GM19193 (cell line): ENCODE data around the gene LHFPL6.

Experiments used
- POLR2A ChIP-seq: IDR thresholded peaks from 4 replicates; pipeline ENCODE4 v1.6.1; 2011; ENCODE audit not compliant: insufficient read depth, insufficient read length; ENCODE audit errors: extremely low read depth

The LHFPL6 gene

GRCh38 chr13:39575641-39576238 is 27.3 kb downstream of the LHFPL6 start:
- no peak for TF ChIP-seq POLR2A

DNA sequence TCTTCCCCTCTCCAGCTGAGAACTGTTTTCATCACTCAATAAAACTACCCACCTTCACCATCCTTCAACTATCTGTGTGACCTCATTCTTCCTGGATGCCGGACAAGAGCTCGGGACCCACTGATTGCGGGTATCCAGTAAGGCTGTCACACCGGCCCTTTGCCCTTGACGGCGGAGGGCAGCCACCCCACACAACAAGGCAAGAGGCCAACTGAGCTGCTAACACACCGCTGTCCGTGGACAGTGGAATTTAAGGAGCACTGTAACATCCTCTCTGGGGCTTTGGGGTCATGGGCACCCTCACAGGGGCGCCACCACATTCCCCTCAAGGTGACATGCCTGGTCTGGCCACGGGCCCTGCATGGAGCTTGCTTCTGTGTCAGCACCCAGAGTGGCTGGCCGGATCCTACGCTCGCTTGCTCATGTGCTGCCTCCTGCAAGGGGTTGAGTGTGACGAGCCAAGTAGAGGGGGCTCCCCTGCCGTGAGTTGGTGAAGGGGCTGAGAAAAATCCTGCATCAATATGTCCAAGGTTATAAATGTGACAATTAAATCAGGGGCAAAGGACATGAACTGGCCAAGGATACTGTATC is 31.4 kb downstream of the LHFPL6 start:
- no peak for TF ChIP-seq POLR2A

GRCh38 chr13:39567569-39567968 is 35.4 kb downstream of the LHFPL6 start:
- TF ChIP-seq POLR2A, result no peak

GRCh38 chr13:39566216-39566869 is 36.6 kb downstream of the LHFPL6 start:
- no peak for TF ChIP-seq POLR2A

DNA sequence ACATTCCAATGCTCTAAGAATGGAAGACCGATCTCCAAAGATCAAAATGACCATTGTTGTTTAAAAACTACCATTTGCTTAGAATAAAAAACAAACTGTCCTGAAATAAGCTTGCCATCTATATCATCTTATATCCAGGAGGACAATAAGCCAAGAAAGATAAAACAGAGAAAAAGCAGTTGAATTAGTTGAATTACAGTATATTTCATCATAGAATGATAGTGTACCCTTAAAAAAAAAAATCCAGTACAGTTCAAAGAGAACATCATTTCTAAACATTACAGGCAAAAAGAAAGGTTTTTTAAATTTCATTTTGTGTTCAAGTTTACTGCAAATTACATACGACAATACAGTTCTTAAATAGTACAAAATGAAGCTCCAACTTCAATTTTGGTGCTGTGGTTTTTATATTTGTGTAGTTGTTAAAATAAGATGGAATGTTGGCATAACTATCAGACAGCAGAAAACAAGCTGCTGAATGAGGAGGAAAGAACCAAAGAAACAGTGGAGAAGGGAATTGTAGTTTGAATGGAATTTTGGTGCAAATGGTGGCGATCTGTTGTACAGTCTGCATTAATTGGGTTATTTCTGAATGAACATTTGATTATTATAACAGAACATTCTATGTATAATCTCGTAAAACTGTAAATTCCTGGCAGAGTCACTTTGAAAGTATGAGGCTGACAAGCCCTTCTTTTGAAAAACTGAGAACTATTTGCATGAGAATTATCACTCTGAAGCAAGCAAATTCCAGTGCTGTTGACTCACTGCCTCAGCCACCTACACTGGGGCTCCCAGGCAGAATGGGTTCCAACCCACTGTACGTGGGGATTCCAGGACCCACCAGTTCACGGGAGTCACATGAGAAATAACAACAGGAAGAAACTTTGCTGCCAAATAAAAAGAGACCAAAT is 37.7 kb downstream of the LHFPL6 start:
- no peak for TF ChIP-seq POLR2A

DNA sequence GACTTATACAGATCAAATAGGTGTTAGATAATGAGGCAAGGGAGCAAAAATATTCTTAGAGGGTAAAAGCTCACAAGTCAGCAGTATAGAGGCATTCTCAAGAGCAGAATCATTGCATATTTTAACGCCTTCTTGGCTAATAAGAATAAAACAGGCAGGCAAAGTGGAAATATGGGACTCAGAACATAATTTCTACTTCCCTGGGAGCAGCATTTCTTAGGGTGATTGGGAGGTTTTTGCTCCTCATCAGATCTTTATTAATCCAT is 39.6 kb downstream of the LHFPL6 start:
- no peak for TF ChIP-seq POLR2A

DNA sequence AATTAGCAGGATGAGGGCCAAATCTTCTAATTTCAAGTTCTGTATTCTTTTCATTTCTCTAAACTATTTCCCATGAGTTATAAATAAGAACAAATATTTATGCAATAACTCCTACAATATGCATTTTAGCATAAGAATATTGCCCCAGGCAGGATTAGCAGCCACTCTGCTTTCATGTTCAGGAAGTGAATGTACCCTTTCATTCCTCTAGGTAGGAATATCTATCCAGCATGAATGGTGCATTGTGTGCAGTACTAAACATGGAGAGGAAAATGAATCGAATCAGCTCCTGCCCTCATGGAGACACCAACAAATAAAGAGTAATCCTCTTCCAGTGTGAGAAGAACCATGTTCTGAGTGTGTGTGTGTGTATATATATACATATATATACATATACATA is 41.0 kb downstream of the LHFPL6 start:
- TF ChIP-seq POLR2A, result no peak

DNA sequence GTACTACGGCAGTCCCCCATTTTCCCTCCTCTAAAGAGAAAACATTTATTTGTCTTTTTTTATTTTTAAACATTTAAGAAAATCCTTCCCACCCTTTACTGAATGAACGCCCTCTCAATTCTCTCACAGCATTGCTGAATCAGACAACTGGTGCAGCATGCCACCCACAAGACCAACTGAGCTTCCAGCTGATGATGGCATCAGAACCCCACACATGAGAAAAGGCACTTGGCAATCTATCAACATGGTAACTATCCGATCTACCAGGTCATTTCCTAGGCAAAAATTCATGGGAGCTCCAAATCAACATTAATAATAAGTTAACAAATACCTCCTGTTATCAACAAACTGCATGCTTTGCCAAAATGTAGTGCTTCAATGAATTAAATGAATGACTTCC is 43.1 kb downstream of the LHFPL6 start:
- no peak for TF ChIP-seq POLR2A

DNA sequence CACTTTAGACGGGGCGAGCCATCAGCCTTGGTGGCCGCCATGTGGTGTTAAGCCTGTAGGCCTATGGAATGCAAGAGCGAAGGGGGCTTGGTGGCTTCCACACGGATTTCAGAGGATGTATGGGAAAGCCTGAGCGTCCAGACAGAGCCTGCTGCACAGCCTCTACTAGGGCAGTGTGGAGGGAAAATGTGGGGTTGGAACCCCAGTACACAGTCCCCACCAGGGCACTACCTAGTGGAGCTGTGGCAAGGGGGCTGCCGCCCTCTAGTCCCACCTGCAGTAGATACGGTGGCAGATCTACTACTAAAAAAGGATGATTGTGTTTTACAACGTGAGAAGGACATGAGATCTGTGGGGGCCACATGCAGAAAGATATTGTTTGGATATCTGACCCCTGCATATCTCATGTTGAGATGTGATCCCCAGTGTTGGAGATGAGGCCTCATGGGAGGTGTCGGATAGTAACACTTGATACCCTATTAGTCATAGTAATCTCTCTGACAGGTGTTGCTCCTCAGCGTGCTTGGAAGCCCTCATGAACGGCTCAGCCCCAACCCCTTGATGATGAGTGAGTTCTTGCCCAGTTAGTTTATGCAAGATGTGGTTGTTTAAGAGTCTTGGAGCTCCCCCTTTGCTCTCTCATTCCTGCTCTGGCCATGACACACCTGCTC is 45.6 kb downstream of the LHFPL6 start:
- TF ChIP-seq POLR2A, result no peak

DNA sequence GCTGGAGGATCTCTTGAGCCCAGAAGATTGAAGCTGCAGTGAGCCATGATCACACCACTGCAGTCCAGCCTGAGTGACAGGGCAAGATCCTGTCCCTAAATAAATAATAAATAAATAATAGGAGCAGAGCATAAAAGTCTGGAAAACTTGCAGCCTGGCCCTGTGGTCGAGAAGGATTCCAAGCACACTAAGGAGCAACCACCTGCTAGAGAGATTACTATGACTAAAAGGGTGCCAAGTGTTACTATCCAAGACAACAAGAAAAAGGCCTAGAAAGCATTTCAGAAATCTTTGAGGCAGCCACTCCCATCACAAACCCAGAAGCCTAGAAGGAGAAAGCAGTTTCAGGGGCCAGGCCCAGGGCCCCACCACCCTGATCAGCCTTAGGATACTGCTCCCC is 46.1 kb downstream of the LHFPL6 start:
- TF ChIP-seq POLR2A, result no peak

- no peak for TF ChIP-seq POLR2A
Measured at GRCh38 chr13:39554371-39554770, 48.6 kb downstream of the LHFPL6 start.

DNA sequence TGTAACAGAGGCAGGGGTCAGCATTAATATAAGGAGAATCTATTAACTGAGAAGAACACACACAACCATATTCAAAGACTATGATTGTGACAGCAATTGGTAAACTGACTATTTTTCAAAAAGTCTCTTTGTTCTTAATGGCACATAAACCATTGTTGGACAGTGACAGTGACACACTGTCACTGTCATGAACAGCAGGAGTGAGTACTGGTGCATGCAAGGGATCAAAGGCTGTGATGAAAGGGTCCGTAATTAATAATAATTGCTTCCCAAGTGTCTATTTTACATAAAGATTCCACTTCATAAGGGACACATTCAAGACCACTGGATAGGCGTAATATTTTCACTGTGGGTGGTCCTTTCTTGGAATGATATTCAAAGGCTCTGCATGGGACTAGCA is 50.7 kb downstream of the LHFPL6 start:
- no peak for TF ChIP-seq POLR2A

DNA sequence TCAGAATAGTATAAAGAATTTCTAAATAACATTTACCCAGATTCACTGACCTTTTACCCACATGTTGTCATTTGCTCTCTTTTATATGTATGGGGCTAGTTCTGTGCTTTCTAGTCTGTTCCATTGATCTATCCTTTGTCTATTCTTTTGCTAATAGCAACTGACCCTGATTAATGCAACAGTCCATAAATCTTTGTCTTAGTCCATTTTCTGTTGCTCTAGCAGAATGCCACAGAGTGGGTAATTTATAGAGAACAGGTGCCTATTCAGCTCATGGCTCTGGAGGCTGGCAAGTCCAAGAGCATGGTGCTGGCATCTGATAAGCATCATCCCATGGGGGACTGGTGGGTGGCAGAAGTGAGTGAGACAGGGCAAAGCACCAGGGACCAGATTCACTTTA is 52.1 kb downstream of the LHFPL6 start:
- TF ChIP-seq POLR2A, result no peak

- TF ChIP-seq POLR2A, result no peak
Measured at GRCh38 chr13:39547108-39547507, 55.9 kb downstream of the LHFPL6 start.

DNA sequence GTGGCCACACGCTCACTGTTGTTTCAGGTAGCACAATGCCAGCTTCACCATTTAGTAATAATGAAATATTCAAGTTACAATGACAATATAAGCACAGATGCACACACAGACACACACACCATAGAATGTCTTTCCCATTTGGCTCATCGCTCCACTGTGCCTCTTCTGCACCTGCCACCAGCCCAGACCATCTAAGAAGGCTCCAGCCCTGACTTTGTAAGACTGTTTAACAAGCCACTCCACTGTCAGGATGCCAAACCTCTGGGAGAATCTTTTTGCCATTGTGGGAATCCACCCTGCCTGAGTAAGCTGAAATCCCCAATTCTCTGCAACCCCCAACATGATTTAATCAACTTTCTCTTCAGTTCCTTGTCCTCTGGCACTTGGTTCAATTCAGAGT is 60.6 kb downstream of the LHFPL6 start:
- TF ChIP-seq POLR2A, result no peak
